RWPE2 (cell line): ENCODE data around the gene PXDN.

Experiments used
- ATAC-seq: fragments of 200-7000 bp; cut with Tn5 transposase; 3 replicates; pipeline ENCODE4 v1.9.1; 2021; ENCODE audit warnings: low read depth
- DNase-seq: peaks from one replicate; pipeline ENCODE4 v3.0.0-alpha.2; 2020; ENCODE audit warnings: low spot score
- H3K27ac ChIP-seq: fragments of 450-650 bp; 2 replicates; pipeline ENCODE4 v1.5.1; 2017; ENCODE audit warnings: mild to moderate bottlenecking; ENCODE audit not compliant: poor library complexity, severe bottlenecking
- H3K27me3 ChIP-seq: fragments of 250-450 bp; sonication (Bioruptor Pico); 2 replicates; pipeline ENCODE4 v1.5.1; 2021; ENCODE audit warnings: mild to moderate bottlenecking, moderate library complexity; ENCODE audit not compliant: insufficient read depth, poor library complexity, severe bottlenecking
- H3K36me3 ChIP-seq: fragments of 250-450 bp; sonication (Bioruptor Pico); 2 replicates; pipeline ENCODE4 v1.5.1; 2020; ENCODE audit warnings: low read depth, mild to moderate bottlenecking, moderate library complexity
- H3K4me1 ChIP-seq: fragments of 250-450 bp; sonication (Bioruptor Pico); 2 replicates; pipeline ENCODE4 v1.5.1; 2021; ENCODE audit warnings: mild to moderate bottlenecking, moderate library complexity; ENCODE audit not compliant: insufficient read depth, poor library complexity, severe bottlenecking
- H3K4me3 ChIP-seq: fragments of 250-450 bp; sonication (Bioruptor Pico); 2 replicates; pipeline ENCODE4 v1.5.1; 2021; ENCODE audit warnings: mild to moderate bottlenecking, moderate library complexity; ENCODE audit not compliant: severe bottlenecking
- H3K9me3 ChIP-seq: fragments of 250-450 bp; sonication (Bioruptor Pico); 2 replicates; pipeline ENCODE4 v1.5.1; 2021; ENCODE audit warnings: mild to moderate bottlenecking, moderate library complexity; ENCODE audit not compliant: severe bottlenecking
- CTCF ChIP-seq: fragments of 450-650 bp; IDR thresholded peaks from one replicate; pipeline ENCODE4 v1.5.1; 2017; ENCODE audit warnings: mild to moderate bottlenecking, moderate library complexity; ENCODE audit not compliant: poor library complexity, severe bottlenecking

The PXDN gene

DNA sequence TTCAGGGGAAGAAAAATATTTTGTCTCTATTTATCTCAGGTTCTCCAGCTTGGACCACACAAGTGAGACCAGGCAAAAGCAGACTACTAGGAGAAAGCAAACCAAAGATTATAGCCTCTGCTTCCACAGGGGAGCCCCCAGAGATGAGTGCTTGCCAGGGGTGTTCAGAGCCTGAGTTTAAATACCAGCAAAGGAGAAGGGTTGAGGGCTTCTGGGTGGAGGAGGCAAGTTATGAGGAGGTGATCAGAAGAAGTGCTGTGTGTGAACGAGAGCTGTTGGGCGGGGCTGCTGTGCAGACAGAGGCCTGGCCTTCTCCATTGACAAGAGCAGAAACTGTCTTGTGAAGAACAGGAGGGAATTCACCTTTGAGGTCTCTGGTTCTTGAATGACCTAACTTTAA is 32.8 kb upstream of the PXDN start:
- H3K4me1 ChIP-seq: no peaks in the 10 kb centered on the region
- DNase-seq (no peak), ATAC-seq (no peak)
- TF ChIP-seq CTCF: no peak
- no peaks in the 10 kb centered on the region for H3K9me3 ChIP-seq
- no peaks in the 10 kb centered on the region for H3K27me3 ChIP-seq
- no peaks in the 10 kb centered on the region for H3K36me3 ChIP-seq
- no peak overlapping the region for H3K27ac ChIP-seq
- no peak overlapping the region for H3K4me3 ChIP-seq

- no peak for ATAC-seq
- DNase-seq: no peak
- Histone ChIP-seq H3K4me1 (no peaks in the 10 kb centered on the region), H3K27ac (no peak overlapping the region), H3K27me3 (no peaks in the 10 kb centered on the region), H3K9me3 (no peaks in the 10 kb centered on the region), H3K36me3 (no peaks in the 10 kb centered on the region), H3K4me3 (no peak overlapping the region)
- no peak for TF ChIP-seq CTCF
Observed at GRCh38 chr2:1775511-1776035, 31.3 kb upstream of the PXDN start.

DNA sequence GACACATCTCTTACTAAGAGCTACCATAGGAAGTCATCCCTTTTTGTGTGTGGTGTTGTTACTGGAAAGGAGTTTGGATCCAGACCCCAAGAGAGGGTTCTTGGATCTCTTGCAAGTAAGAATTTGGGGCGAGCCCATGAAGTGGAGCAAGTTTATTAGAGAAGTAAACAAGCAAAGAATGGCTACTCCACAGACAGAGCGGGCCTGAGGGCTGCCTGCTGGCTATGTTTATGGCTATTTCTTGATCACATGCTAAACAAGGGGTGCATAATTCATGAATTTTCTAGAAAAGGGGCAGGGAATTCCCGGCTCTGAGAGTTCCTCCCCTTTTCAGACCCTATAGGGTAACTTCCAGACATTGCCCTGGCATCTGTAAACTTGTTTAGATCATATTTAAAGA is 30.6 kb upstream of the PXDN start:
- TF ChIP-seq CTCF: no peak
- Histone ChIP-seq H3K27me3 (no peaks in the 10 kb centered on the region), H3K4me1 (no peaks in the 10 kb centered on the region), H3K9me3 (no peaks in the 10 kb centered on the region), H3K4me3 (no peak overlapping the region), H3K36me3 (no peaks in the 10 kb centered on the region), H3K27ac (no peak overlapping the region)
- DNase-seq (no peak), ATAC-seq (no peak)

GRCh38 chr2:1773883-1774282 is 29.6 kb upstream of the PXDN start:
- no peak overlapping the region for H3K27ac ChIP-seq
- H3K4me1 ChIP-seq: no peaks in the 10 kb centered on the region
- H3K27me3 ChIP-seq: no peaks in the 10 kb centered on the region
- DNase-seq (no peak), ATAC-seq (no peak)
- H3K36me3 ChIP-seq: no peaks in the 10 kb centered on the region
- TF ChIP-seq CTCF: no peak
- H3K9me3 ChIP-seq: no peaks in the 10 kb centered on the region
- H3K4me3 ChIP-seq: no peak overlapping the region

- Histone ChIP-seq H3K27me3 (no peaks in the 10 kb centered on the region), H3K36me3 (no peaks in the 10 kb centered on the region), H3K9me3 (no peaks in the 10 kb centered on the region), H3K4me1 (no peaks in the 10 kb centered on the region), H3K27ac (no peak overlapping the region), H3K4me3 (no peak overlapping the region)
- ATAC-seq (no peak), DNase-seq (no peak)
- TF ChIP-seq CTCF: no peak
Observed at GRCh38 chr2:1772471-1773267, 28.4 kb upstream of the PXDN start.
